SK-N-MC (cell line): ENCODE measurements around the gene PODNL1.

ENCODE experiments used
- DNase-seq: peaks from one replicate; pipeline ENCODE4 v3.0.0-alpha.2; 2011; ENCODE audit warnings: low read depth, low spot score
- H3K27ac ChIP-seq: fragments of 200-600 bp; sonication (generic); 2 replicates; pipeline ENCODE4 v1.5.1; 2016; ENCODE audit warnings: mixed run types
- H3K36me3 ChIP-seq: fragments of 200-600 bp; sonication (generic); 2 replicates; pipeline ENCODE4 v1.6.1; 2017; ENCODE audit warnings: antibody characterized with exemption, low read length, mixed read lengths; ENCODE audit not compliant: insufficient read depth
- H3K4me3 ChIP-seq: fragments of 200-600 bp; sonication (generic); 2 replicates; pipeline ENCODE4 v1.5.1; 2016
- H3K9ac ChIP-seq: fragments of 200-600 bp; sonication (generic); 2 replicates; pipeline ENCODE4 v1.8.0; 2017; ENCODE audit warnings: mixed run types, mixed read lengths; ENCODE audit not compliant: insufficient read length
- H3K9me3 ChIP-seq: fragments of 200-600 bp; sonication (generic); 2 replicates; pipeline ENCODE4 v1.6.1; 2017; ENCODE audit warnings: low read depth, mild to moderate bottlenecking, antibody characterized with exemption, low read length, moderate library complexity, mixed read lengths
- EZH2 ChIP-seq: fragments of 200-600 bp; sonication (generic); IDR thresholded peaks from one replicate; pipeline ENCODE4 v1.6.1; 2017; ENCODE audit warnings: antibody characterized with exemption
- FOXP2 ChIP-seq: optimal IDR thresholded peaks from 2 replicates; pipeline ENCODE3; 2011; ENCODE audit warnings: mild to moderate bottlenecking, moderate library complexity; ENCODE audit not compliant: insufficient read depth; ENCODE audit errors: extremely low read length, control extremely low read depth
- POLR2AphosphoS5 ChIP-seq: IDR thresholded peaks from 2 replicates; pipeline ENCODE4 v1.6.1; 2012; ENCODE audit warnings: mild to moderate bottlenecking, low read depth, low read length, borderline replicate concordance

PODNL1 gene

GRCh38 chr19:13958043-13958442 lies 19.8 kb upstream of the PODNL1 start:
- no peak for DNase-seq
- TF ChIP-seq FOXP2 (no peak), EZH2 (no peak), POLR2AphosphoS5 (no peak)
- Histone ChIP-seq H3K9me3 (no peaks in the 10 kb centered on the region), H3K36me3 (peaks cover 41% of the 10 kb centered on the region; the same call in 1 of the 2 replicates), H3K9ac (no peak overlapping the region), H3K4me3 (no peak overlapping the region), H3K27ac (no peak overlapping the region)

GRCh38 chr19:13957051-13957450 lies 18.8 kb upstream of the PODNL1 start:
- no peak for DNase-seq
- no peak overlapping the region for H3K27ac ChIP-seq
- peaks cover 41% of the 10 kb centered on the region; the same call in 1 of the 2 replicates for H3K36me3 ChIP-seq
- no peak for TF ChIP-seq FOXP2
- no peak for TF ChIP-seq POLR2AphosphoS5
- no peak for TF ChIP-seq EZH2
- no peak overlapping the region for H3K4me3 ChIP-seq
- no peaks in the 10 kb centered on the region for H3K9me3 ChIP-seq
- no peak overlapping the region for H3K9ac ChIP-seq

GRCh38 chr19:13956365-13956744 lies 18.1 kb upstream of the PODNL1 start:
- H3K9ac ChIP-seq, result no peak overlapping the region
- TF ChIP-seq POLR2AphosphoS5, result no peak
- no peak for TF ChIP-seq EZH2
- TF ChIP-seq FOXP2, result no peak
- H3K27ac ChIP-seq, result no peak overlapping the region
- peaks cover 38% of the 10 kb centered on the region; the same call in 1 of the 2 replicates for H3K36me3 ChIP-seq
- no peak overlapping the region for H3K4me3 ChIP-seq
- H3K9me3 ChIP-seq, result no peaks in the 10 kb centered on the region
- DNase-seq, result no peak

- no peak overlapping the region for H3K4me3 ChIP-seq
- no peak overlapping the region for H3K9ac ChIP-seq
- DNase-seq, result no peak
- TF ChIP-seq FOXP2, result no peak
- no peak for TF ChIP-seq EZH2
- TF ChIP-seq POLR2AphosphoS5, result no peak
- peaks cover 36% of the 10 kb centered on the region; the same call in 1 of the 2 replicates for H3K36me3 ChIP-seq
- H3K9me3 ChIP-seq, result no peaks in the 10 kb centered on the region
- H3K27ac ChIP-seq, result no peak overlapping the region
Measured at GRCh38 chr19:13955662-13956364, 17.6 kb upstream of the PODNL1 start.

- Histone ChIP-seq H3K4me3 (no peak overlapping the region), H3K9ac (no peak overlapping the region), H3K27ac (no peak overlapping the region), H3K36me3 (peaks cover 26% of the 10 kb centered on the region; the same call in 1 of the 2 replicates), H3K9me3 (no peaks in the 10 kb centered on the region)
- TF ChIP-seq EZH2, result no peak
- TF ChIP-seq FOXP2, result no peak
- TF ChIP-seq POLR2AphosphoS5, result no peak
- DNase-seq, result no peak
Measured at GRCh38 chr19:13954185-13954584, 16.0 kb upstream of the PODNL1 start.

GRCh38 chr19:13952931-13953531 lies 14.8 kb upstream of the PODNL1 start:
- TF ChIP-seq FOXP2 (no peak), POLR2AphosphoS5 (no peak), EZH2 (no peak)
- Histone ChIP-seq H3K36me3 (peaks cover 26% of the 10 kb centered on the region; the same call in 1 of the 2 replicates), H3K9me3 (no peaks in the 10 kb centered on the region), H3K4me3 (peak overlapping the region; percentile 95), H3K27ac (no peak overlapping the region), H3K9ac (peak overlapping the region; percentile 92)
- no peak for DNase-seq

- Histone ChIP-seq H3K9me3 (no peaks in the 10 kb centered on the region), H3K36me3 (peaks cover 26% of the 10 kb centered on the region; the same call in 1 of the 2 replicates), H3K9ac (peak within 1 kb of the TSS; percentile 92), H3K4me3 (peak within 1 kb of the TSS; percentile 95), H3K27ac (peak within 1 kb of the TSS; percentile 89)
- TF ChIP-seq FOXP2 (no peak), POLR2AphosphoS5 (peak; percentile 83)
- DNase-seq, result peak; percentile 97
Measured at GRCh38 chr19:13952154-13952930, 14.1 kb upstream of the PODNL1 start, which contains the start of gene DCAF15. Gene DCAF15, plus strand, starts transcription at chr19:13952509. Its CDS starts 4 bp downstream, at chr19:13952513.

GRCh38 chr19:13951799-13952153 lies 13.6 kb upstream of the PODNL1 start:
- no peak for TF ChIP-seq POLR2AphosphoS5
- TF ChIP-seq EZH2, result no peak
- no peak for TF ChIP-seq FOXP2
- Histone ChIP-seq H3K9ac (no peak overlapping the region), H3K36me3 (peaks cover 21% of the 10 kb centered on the region; the same call in 1 of the 2 replicates), H3K27ac (no peak overlapping the region), H3K4me3 (peak overlapping the region; percentile 81), H3K9me3 (no peaks in the 10 kb centered on the region)
- no peak for DNase-seq
